Neural progenitor cell (in vitro differentiated cells): ENCODE measurements around the gene SLC30A4. TPM values are rescaled to one million over a fixed set of nuclear protein-coding genes. Genes with fewer than 3 reads are reported as not detected.

Source experiments
- DNase-seq: peaks from one replicate; pipeline ENCODE4 v3.0.0-alpha.2; 2016; ENCODE audit warnings: low spot score
- H2AFZ ChIP-seq: fragments of 200-600 bp; sonication (generic); replicated peaks from 2 replicates; pipeline ENCODE4 v1.6.1; 2016; ENCODE audit warnings: antibody characterized with exemption
- H3F3A ChIP-seq: fragments of 200-600 bp; sonication (generic); 2 replicates; pipeline ENCODE4 v1.6.1; 2016; ENCODE audit warnings: antibody characterized with exemption, low read depth
- H3K27ac ChIP-seq: fragments of 200-600 bp; sonication (generic); 2 replicates; pipeline ENCODE4 v1.5.1; 2016; ENCODE audit warnings: mild to moderate bottlenecking
- H3K27me3 ChIP-seq: fragments of 200-600 bp; sonication (generic); 2 replicates; pipeline ENCODE4 v1.6.1; 2016; ENCODE audit warnings: mild to moderate bottlenecking, moderate library complexity
- H3K36me3 ChIP-seq: fragments of 200-600 bp; sonication (generic); 2 replicates; pipeline ENCODE4 v1.5.1; 2016
- H3K4me1 ChIP-seq: fragments of 200-600 bp; sonication (generic); 2 replicates; pipeline ENCODE4 v1.6.1; 2016; ENCODE audit warnings: mixed run types
- H3K4me2 ChIP-seq: fragments of 200-600 bp; sonication (generic); 2 replicates; pipeline ENCODE4 v1.6.1; 2016
- H3K4me3 ChIP-seq: fragments of 200-600 bp; sonication (generic); 2 replicates; pipeline ENCODE4 v1.5.1; 2016
- H3K79me2 ChIP-seq: fragments of 200-600 bp; sonication (generic); 2 replicates; pipeline ENCODE4 v1.6.1; 2016; ENCODE audit warnings: low read depth
- H3K9ac ChIP-seq: fragments of 200-600 bp; sonication (generic); 2 replicates; pipeline ENCODE4 v1.6.1; 2016
- H3K9me3 ChIP-seq: fragments of 200-600 bp; sonication (generic); 2 replicates; pipeline ENCODE4 v1.5.1; 2016; ENCODE audit warnings: low read depth
- H4K20me1 ChIP-seq: fragments of 200-600 bp; sonication (generic); 2 replicates; pipeline ENCODE4 v1.6.1; 2016; ENCODE audit warnings: low read depth
- H3K27ac Mint-ChIP-seq: 3 replicates; pipeline ENCODE4 v1.8.0; 2021; ENCODE audit warnings: mixed read lengths
- H3K27me3 Mint-ChIP-seq: 2 replicates; pipeline ENCODE4 v1.8.0; 2022; ENCODE audit warnings: low read depth, mild to moderate bottlenecking, inconsistent platforms, moderate library complexity, mixed read lengths; ENCODE audit not compliant: insufficient read depth
- H3K36me3 Mint-ChIP-seq: 3 replicates; pipeline ENCODE4 v1.8.0; 2021; ENCODE audit warnings: mixed read lengths
- H3K4me1 Mint-ChIP-seq: 3 replicates; pipeline ENCODE4 v1.8.0; 2021; ENCODE audit warnings: mixed read lengths
- H3K4me3 Mint-ChIP-seq: 3 replicates; pipeline ENCODE4 v1.8.0; 2021; ENCODE audit warnings: mild to moderate bottlenecking, moderate library complexity, mixed read lengths
- H3K9me3 Mint-ChIP-seq: 3 replicates; pipeline ENCODE4 v1.8.0; 2020; ENCODE audit warnings: mixed read lengths
- EZH2 ChIP-seq: fragments of 200-600 bp; sonication (generic); IDR thresholded peaks from 2 replicates; pipeline ENCODE4 v1.6.1; 2017; ENCODE audit warnings: antibody characterized with exemption, mild to moderate bottlenecking, moderate library complexity
- EZH2phosphoT487 ChIP-seq: fragments of 200-600 bp; sonication (generic); IDR thresholded peaks from 2 replicates; pipeline ENCODE4 v1.6.1; 2017; ENCODE audit warnings: antibody characterized with exemption
- total RNA-seq: library from RNA; depleted of rRNA; stranded (reverse); fragments of >200 nt; gene quantifications from 2 replicates; pipeline ENCODE4 v1.2.3, GENCODE V29; 2015; ENCODE audit warnings: low replicate concordance
- TF ChIP-seq, protein P1 (sequence below): fragments of 200-600 bp; sonication (generic); IDR thresholded peaks from 2 replicates; pipeline ENCODE4 v1.5.1; 2017; ENCODE audit warnings: antibody characterized with exemption, mild to moderate bottlenecking

Gene SLC30A4
- total RNA-seq, 1 donor from 2014 or later: 0.02 TPM

DNA sequence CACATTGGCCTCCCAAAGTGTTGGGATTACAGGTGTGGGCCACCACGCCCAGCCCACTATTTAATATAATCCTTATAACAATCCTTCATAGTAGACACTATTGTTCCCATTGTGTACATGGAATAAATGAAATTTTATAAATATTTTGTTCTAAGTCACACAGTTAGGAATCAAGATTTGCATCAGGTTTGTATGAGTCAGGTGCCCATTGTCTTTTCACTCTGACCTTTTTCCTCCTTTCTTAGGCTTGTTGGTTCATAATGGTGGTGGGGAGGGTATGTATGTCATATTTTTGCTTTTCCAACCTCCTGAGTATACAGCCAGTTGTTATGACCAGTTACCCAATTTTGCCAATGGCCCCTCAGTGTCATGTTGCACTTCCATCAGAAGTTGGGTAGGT is 18.0 kb upstream of the SLC30A4 start:
- no peaks in the 10 kb centered on the region for H3K27me3 ChIP-seq
- H3K9me3 ChIP-seq: no peaks in the 10 kb centered on the region
- Mint-ChIP-seq H3K27me3 (peaks cover 2% of the 10 kb centered on the region), H3K36me3 (no peaks in the 10 kb centered on the region), H3K27ac (no peak overlapping the region), H3K4me3 (no peak overlapping the region), H3K4me1 (peaks cover 3% of the 10 kb centered on the region), H3K9me3 (no peaks in the 10 kb centered on the region)
- H3K4me1 ChIP-seq: peaks cover 1% of the 10 kb centered on the region
- no peaks in the 10 kb centered on the region for H3K36me3 ChIP-seq
- H3K4me3 ChIP-seq: no peak overlapping the region
- no peak for TF ChIP-seq EZH2
- no peak for TF ChIP-seq EZH2phosphoT487
- TF ChIP-seq, protein P1, sequence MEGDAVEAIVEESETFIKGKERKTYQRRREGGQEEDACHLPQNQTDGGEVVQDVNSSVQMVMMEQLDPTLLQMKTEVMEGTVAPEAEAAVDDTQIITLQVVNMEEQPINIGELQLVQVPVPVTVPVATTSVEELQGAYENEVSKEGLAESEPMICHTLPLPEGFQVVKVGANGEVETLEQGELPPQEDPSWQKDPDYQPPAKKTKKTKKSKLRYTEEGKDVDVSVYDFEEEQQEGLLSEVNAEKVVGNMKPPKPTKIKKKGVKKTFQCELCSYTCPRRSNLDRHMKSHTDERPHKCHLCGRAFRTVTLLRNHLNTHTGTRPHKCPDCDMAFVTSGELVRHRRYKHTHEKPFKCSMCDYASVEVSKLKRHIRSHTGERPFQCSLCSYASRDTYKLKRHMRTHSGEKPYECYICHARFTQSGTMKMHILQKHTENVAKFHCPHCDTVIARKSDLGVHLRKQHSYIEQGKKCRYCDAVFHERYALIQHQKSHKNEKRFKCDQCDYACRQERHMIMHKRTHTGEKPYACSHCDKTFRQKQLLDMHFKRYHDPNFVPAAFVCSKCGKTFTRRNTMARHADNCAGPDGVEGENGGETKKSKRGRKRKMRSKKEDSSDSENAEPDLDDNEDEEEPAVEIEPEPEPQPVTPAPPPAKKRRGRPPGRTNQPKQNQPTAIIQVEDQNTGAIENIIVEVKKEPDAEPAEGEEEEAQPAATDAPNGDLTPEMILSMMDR: no peak
- H3K9ac ChIP-seq: no peak overlapping the region
- no peak overlapping the region for H3K4me2 ChIP-seq
- H2AFZ ChIP-seq: no peak overlapping the region
- DNase-seq: no peak
- no peaks in the 10 kb centered on the region for H4K20me1 ChIP-seq
- no peaks in the 10 kb centered on the region for H3K79me2 ChIP-seq
- H3F3A ChIP-seq: no peaks in the 10 kb centered on the region
- H3K27ac ChIP-seq: no peak overlapping the region

DNA sequence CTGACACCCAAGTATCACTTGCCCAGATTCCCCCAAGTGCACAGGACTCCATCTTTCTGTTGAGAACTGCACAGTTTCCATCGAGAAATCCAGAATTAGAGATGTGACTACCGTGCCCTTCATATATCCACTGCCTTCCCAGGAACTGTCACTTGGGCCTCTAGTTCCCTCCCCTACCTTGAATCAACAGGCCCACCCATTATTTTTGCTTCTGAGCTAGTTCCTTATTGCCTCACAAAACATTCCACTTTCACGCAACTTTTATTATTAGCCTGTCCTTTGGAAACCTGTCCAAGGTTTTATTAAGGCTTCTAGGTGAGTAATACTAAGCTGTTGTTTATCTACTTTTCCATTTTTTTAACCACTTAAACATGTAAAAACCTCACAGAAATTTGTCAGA is 17.1 kb upstream of the SLC30A4 start:
- Histone ChIP-seq H3K4me1 (peaks cover 10% of the 10 kb centered on the region), H3K27ac (no peak overlapping the region), H3K36me3 (no peaks in the 10 kb centered on the region), H2AFZ (no peak overlapping the region), H3K9me3 (no peaks in the 10 kb centered on the region), H3F3A (no peaks in the 10 kb centered on the region), H3K4me3 (no peak overlapping the region), H3K27me3 (no peaks in the 10 kb centered on the region), H4K20me1 (no peaks in the 10 kb centered on the region), H3K4me2 (no peak overlapping the region), H3K79me2 (no peaks in the 10 kb centered on the region), H3K9ac (no peak overlapping the region)
- TF ChIP-seq EZH2: no peak
- TF ChIP-seq EZH2phosphoT487: no peak
- TF ChIP-seq, protein P1: no peak
- peaks cover 2% of the 10 kb centered on the region for H3K27me3 Mint-ChIP-seq
- no peak for DNase-seq
- no peak overlapping the region for H3K4me3 Mint-ChIP-seq
- no peak overlapping the region for H3K27ac Mint-ChIP-seq
- no peaks in the 10 kb centered on the region for H3K36me3 Mint-ChIP-seq
- H3K4me1 Mint-ChIP-seq: peaks cover 8% of the 10 kb centered on the region
- H3K9me3 Mint-ChIP-seq: no peaks in the 10 kb centered on the region

DNA sequence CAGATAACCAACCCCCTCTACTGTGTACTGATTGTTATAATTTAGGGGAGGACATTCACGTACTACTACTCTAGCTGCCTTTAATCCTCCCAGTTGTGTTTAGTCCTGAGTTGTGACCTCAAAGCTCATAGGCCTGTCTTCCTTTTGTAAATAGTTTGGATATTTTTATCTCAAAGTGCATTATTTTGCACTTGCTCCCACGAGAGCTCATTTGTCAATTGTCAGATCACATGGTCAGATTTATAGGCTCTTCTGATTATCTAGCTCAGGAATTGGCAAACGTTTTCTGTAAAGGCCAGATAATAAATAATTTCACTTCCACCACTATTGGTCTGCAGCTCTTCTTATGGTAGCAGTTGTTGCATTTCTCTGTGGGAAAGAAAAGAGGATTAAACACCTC is 14.4 kb upstream of the SLC30A4 start:
- H3K27ac Mint-ChIP-seq: no peak overlapping the region
- H3K36me3 ChIP-seq: no peaks in the 10 kb centered on the region
- no peaks in the 10 kb centered on the region for H3K79me2 ChIP-seq
- peaks cover 11% of the 10 kb centered on the region for H3K4me1 ChIP-seq
- no peak overlapping the region for H3K4me3 Mint-ChIP-seq
- H3K27me3 ChIP-seq: peaks cover 9% of the 10 kb centered on the region
- no peaks in the 10 kb centered on the region for H4K20me1 ChIP-seq
- no peaks in the 10 kb centered on the region for H3K9me3 Mint-ChIP-seq
- no peaks in the 10 kb centered on the region for H3K9me3 ChIP-seq
- no peak for DNase-seq
- H3K27me3 Mint-ChIP-seq: peaks cover 2% of the 10 kb centered on the region
- no peak overlapping the region for H2AFZ ChIP-seq
- H3K27ac ChIP-seq: no peak overlapping the region
- no peak overlapping the region for H3K9ac ChIP-seq
- no peak overlapping the region for H3K4me2 ChIP-seq
- no peak overlapping the region for H3K4me3 ChIP-seq
- H3F3A ChIP-seq: no peaks in the 10 kb centered on the region
- peaks cover 11% of the 10 kb centered on the region for H3K4me1 Mint-ChIP-seq
- TF ChIP-seq EZH2 (no peak), EZH2phosphoT487 (no peak)
- TF ChIP-seq, protein P1: no peak
- H3K36me3 Mint-ChIP-seq: no peaks in the 10 kb centered on the region
